Measurements from ENCODE around the gene MRFAP1. TPM values are rescaled to one million over a fixed set of nuclear protein-coding genes. Genes with fewer than 3 reads are reported as not detected.
A peak's percentile ranks its signal among the peaks of the same experiment; 100 is the strongest.

MRFAP1 gene
- total RNA-seq, 1 experiment from 2014 or later, result 212 TPM

DNA sequence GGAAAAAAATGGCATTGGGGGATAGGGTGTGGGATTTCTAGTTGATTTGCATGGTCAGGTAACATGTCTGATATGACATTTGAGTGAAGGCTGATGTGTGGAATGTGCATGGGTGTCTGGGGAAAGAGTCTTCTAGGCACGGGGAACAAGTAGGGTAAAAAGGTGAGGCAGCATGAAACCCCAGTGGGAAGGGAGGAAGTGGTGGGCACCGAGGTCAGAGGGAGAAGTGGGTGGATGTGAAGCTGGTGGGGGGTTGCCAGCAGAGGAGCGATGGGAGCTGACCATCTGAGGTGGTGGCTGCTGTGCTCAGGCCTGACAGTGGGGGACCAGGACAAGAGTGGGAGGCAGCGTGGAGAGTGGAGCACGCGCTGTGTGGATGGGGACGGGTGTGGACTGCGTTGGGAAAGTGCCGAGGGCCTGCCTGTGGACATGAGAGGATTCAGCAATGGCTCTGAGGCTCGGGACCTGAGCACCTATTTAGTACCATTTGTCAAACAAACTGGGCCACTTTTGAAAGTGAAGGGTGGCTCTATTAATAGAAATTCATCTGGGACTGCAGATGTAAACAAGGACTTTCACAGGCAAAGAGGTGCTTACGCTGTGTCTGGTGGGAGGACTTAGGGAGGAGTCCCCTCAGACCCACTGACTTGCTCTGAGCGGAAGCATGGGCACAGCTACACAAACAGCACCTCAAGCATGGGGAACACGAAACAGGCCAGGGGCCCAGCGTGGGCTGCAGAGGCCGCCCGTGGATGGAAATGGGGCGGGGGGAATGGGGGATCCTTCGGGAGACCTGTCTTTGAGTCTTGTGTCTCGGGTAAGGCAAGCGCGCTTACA lies 36.5 kb downstream of the MRFAP1 start:
- CTCF ChIA-PET, result no interaction called here
- TF ChIP-seq POLR2AphosphoS5 (IDR thresholded peaks at IDR 0.05; ENCODE audit: low read depth, low read length) (no peak), SIN3A (IDR thresholded peaks at IDR 0.05; ENCODE audit: borderline replicate concordance, insufficient read depth, low read depth, low read length) (no peak), TCF7L2 (IDR thresholded peaks at IDR 0.05; ENCODE audit: low read depth, low read length) (no peak)
- TF ChIP-seq, protein P1, sequence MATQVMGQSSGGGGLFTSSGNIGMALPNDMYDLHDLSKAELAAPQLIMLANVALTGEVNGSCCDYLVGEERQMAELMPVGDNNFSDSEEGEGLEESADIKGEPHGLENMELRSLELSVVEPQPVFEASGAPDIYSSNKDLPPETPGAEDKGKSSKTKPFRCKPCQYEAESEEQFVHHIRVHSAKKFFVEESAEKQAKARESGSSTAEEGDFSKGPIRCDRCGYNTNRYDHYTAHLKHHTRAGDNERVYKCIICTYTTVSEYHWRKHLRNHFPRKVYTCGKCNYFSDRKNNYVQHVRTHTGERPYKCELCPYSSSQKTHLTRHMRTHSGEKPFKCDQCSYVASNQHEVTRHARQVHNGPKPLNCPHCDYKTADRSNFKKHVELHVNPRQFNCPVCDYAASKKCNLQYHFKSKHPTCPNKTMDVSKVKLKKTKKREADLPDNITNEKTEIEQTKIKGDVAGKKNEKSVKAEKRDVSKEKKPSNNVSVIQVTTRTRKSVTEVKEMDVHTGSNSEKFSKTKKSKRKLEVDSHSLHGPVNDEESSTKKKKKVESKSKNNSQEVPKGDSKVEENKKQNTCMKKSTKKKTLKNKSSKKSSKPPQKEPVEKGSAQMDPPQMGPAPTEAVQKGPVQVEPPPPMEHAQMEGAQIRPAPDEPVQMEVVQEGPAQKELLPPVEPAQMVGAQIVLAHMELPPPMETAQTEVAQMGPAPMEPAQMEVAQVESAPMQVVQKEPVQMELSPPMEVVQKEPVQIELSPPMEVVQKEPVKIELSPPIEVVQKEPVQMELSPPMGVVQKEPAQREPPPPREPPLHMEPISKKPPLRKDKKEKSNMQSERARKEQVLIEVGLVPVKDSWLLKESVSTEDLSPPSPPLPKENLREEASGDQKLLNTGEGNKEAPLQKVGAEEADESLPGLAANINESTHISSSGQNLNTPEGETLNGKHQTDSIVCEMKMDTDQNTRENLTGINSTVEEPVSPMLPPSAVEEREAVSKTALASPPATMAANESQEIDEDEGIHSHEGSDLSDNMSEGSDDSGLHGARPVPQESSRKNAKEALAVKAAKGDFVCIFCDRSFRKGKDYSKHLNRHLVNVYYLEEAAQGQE (IDR thresholded peaks at IDR 0.05; ENCODE audit: insufficient read depth in 1 of 2, low read depth in 2 of 2, low read length in 1 of 2), result no peak
- TF ChIP-seq, protein P2, sequence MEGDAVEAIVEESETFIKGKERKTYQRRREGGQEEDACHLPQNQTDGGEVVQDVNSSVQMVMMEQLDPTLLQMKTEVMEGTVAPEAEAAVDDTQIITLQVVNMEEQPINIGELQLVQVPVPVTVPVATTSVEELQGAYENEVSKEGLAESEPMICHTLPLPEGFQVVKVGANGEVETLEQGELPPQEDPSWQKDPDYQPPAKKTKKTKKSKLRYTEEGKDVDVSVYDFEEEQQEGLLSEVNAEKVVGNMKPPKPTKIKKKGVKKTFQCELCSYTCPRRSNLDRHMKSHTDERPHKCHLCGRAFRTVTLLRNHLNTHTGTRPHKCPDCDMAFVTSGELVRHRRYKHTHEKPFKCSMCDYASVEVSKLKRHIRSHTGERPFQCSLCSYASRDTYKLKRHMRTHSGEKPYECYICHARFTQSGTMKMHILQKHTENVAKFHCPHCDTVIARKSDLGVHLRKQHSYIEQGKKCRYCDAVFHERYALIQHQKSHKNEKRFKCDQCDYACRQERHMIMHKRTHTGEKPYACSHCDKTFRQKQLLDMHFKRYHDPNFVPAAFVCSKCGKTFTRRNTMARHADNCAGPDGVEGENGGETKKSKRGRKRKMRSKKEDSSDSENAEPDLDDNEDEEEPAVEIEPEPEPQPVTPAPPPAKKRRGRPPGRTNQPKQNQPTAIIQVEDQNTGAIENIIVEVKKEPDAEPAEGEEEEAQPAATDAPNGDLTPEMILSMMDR (IDR thresholded peaks at IDR 0.05), result no peak
- intact Hi-C loops (cut with micrococcal nuclease; ENCODE audit: unreplicated experiment), result no loop called here
- H3K27me3 ChIP-seq (ENCODE audit: control insufficient read depth, insufficient read depth, low read length), result no peaks in the 10 kb centered on the region
- POLR2A ChIA-PET, result no interaction called here
- H3K4me1 ChIP-seq (ENCODE audit: control insufficient read depth, insufficient read depth, low read length), result peaks cover 12% of the 10 kb centered on the region
- H3K9me3 ChIP-seq (ENCODE audit: control insufficient read depth, insufficient read depth, low read depth, low read length), result no peaks in the 10 kb centered on the region
- no peak for DNase-seq (ENCODE audit: low read depth, low spot score)
- in situ Hi-C loops (cut with HindIII; ENCODE audit: low pct_unique_long_range_greater_than_20kb, low sequenced_read_pairs), result no loop called here
- H3K36me3 ChIP-seq (ENCODE audit: control insufficient read depth, insufficient read depth, low read length), result peaks cover 2% of the 10 kb centered on the region
- no peak overlapping the region for H3K27ac ChIP-seq (ENCODE audit: low read length)
- no TSS peak for BruUV-seq (replicated peaks)
- no peak for ATAC-seq
- no peak overlapping the region for H3K4me3 ChIP-seq (ENCODE audit: low read depth in 2 of 2, low read length in 2 of 2)

DNA sequence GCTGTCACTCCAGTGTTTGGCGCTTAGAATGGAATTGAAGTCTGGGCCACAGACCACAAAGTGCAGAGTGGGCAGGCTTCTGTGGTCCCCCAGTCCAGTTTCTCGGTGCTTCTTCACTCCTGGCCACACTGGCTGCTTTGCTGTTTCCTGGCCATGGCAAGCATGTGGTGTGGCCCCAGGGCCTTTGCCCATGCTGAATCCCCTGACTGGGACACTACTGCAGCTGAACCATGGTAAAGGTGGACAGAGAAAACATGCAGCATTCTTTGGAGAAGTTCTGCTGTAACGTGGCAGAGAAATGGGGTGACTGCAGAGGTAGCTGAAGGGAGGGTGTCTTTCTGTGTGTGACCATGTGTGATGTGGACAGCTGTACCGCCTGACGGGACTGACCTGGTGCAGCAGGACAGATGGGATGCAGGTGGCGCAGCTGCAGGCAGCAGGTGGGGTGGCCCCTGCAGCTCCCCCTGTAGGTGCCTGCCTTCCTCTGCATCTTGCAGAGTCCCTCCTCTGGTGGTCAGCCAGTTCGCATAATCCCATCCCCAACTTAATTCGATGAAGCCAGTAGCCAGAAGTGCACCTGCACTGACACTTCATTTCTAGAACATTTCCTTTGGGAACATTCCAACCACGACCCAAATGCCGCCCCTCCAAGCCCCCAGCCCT lies 40.0 kb downstream of the MRFAP1 start:
- DNase-seq (ENCODE audit: low read depth, low spot score), result no peak
- ATAC-seq, result peak; percentile 43; the same call in 1 of the 2 replicates
- in situ Hi-C loops (cut with HindIII; ENCODE audit: low pct_unique_long_range_greater_than_20kb, low sequenced_read_pairs), result no loop called here
- intact Hi-C loops (cut with micrococcal nuclease; ENCODE audit: unreplicated experiment), result no loop called here
- CTCF ChIA-PET, result interaction anchor here (0.6 kb wide), 1 partner anchor 56 kb away, joined by 4 read pairs; no protein-coding TSS in a partner anchor
- Histone ChIP-seq H3K27me3 (ENCODE audit: control insufficient read depth, insufficient read depth, low read length) (no peaks in the 10 kb centered on the region), H3K27ac (ENCODE audit: low read length) (no peak overlapping the region), H3K9me3 (ENCODE audit: control insufficient read depth, insufficient read depth, low read depth, low read length) (no peaks in the 10 kb centered on the region), H3K36me3 (ENCODE audit: control insufficient read depth, insufficient read depth, low read length) (peaks cover 2% of the 10 kb centered on the region; the same call in 1 of the 2 replicates), H3K4me3 (ENCODE audit: low read depth in 2 of 2, low read length in 2 of 2) (no peak overlapping the region), H3K4me1 (ENCODE audit: control insufficient read depth, insufficient read depth, low read length) (peaks cover 9% of the 10 kb centered on the region)
- BruUV-seq (replicated peaks), result no TSS peak
- TF ChIP-seq POLR2AphosphoS5 (IDR thresholded peaks at IDR 0.05; ENCODE audit: low read depth, low read length), result no peak
- TF ChIP-seq, protein P1 (IDR thresholded peaks at IDR 0.05; ENCODE audit: insufficient read depth in 1 of 2, low read depth in 2 of 2, low read length in 1 of 2), result no peak
- TF ChIP-seq SIN3A (IDR thresholded peaks at IDR 0.05; ENCODE audit: borderline replicate concordance, insufficient read depth, low read depth, low read length), result no peak
- TF ChIP-seq, protein P2 (IDR thresholded peaks at IDR 0.05), result no peak
- no peak for TF ChIP-seq TCF7L2 (IDR thresholded peaks at IDR 0.05; ENCODE audit: low read depth, low read length)
- POLR2A ChIA-PET, result no interaction called here
